ENCODE measurements around the gene CPTP. TPM values are rescaled to one million over a fixed set of nuclear protein-coding genes. Genes with fewer than 3 reads are reported as not detected.

CPTP gene
- total and polyA plus RNA-seq, 2 donors: 6.1 to 17.1 TPM

DNA sequence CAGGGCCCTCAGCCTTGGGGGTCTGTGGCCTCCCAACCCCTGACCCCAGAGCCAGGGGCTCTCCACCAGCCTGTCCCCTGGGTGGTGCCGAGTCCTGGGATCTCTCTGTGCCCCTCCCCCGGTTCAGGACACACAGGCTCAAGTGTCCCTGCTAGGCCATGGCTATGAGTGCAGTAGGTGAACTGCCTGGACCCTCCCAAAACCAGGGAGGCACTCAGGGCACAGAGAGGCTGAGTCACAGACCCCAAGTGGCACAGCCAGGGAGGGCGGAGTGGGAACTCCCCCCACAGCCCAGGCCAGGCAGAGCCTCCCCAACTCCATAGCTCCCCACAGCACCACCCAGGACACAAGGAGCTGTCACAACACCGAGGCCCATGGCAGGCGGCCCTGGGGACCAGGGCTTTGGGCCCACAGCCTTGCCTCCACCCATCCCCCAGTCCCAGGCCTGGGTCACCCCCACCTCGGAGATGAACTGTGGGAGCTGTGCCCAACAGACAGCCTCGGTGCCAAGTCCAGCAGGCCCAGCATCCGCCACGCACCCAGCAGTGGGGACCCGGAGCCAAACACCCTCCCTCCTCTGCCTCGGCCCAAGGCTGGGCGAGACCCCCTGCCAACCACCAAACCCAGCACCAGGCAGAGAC lies 21.4 kb downstream of the CPTP start:
- Histone ChIP-seq H3K4me1 (ENCODE audit: insufficient read depth) (peaks cover 2% of the 10 kb centered on the region), H3K4me3 (ENCODE audit: low read depth, low read length) (no peak overlapping the region), H3K27ac (ENCODE audit: low read depth) (no peak overlapping the region), H3K36me3 (ENCODE audit: insufficient read depth) (no peaks in the 10 kb centered on the region)
- WGBS: 58% methylated on average over 12 of the region's 12 CpGs
- no peak for DNase-seq (ENCODE audit: extremely low spot score)

DNA sequence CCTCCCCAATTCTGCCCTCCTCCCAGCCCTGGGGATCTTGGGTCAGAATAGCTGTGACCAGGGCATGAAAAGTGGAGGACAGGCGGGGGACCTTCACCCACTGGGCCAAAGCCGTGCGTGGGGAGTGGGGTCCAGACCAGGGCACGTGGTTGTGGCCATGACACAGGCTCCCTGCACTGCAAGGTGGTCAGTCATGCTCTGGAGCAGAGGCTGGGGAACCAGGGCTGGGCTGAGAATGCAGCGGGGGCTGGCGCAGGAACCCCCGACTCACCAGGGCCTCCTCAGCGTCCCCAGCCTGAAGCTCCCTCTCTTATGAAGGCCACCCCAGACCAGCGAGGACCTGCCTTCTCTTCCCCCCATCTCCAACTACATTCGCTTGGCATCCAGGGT lies 21.9 kb downstream of the CPTP start:
- 89% methylated on average over 10 of the region's 10 CpGs for WGBS
- peaks cover 2% of the 10 kb centered on the region for H3K4me1 ChIP-seq (ENCODE audit: insufficient read depth)

DNA sequence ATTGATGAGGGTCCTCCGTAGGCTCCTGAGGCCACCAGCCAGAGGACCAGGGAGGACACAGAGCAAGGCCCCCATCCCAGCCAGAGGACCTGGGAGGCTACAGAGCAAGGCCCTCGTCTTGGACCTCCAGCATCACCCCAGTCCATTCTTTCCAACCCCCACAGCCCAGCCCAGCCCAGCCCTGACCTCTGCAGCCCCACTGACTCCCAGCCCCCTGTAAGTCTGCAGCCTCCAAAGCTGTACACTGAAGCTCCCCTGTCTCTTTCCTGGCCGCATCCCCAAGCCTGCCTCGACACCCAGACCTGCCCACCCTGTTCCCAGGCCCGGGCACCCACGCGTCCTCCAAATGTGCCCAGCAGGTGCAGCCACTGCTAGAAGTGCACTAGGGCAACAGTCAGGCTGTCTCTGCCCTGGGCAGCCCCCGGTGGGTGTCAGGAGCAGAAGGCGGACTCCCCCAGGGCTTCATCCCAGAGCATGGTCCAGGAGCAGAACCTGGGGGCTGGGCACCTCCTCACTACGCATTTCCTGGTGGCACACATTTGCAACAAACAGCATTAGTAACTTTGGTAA lies 22.5 kb downstream of the CPTP start:
- H3K4me3 ChIP-seq (ENCODE audit: low read depth, low read length): no peak overlapping the region
- 85% methylated on average over 10 of the region's 10 CpGs for WGBS
- H3K36me3 ChIP-seq (ENCODE audit: insufficient read depth): no peaks in the 10 kb centered on the region
- H3K27ac ChIP-seq (ENCODE audit: low read depth): no peak overlapping the region
- H3K4me1 ChIP-seq (ENCODE audit: insufficient read depth): peaks cover 2% of the 10 kb centered on the region
- no peak for DNase-seq (ENCODE audit: extremely low spot score)

More for the DNA sequence above, 21.9 kb downstream of the CPTP start:
- Histone ChIP-seq H3K36me3 (ENCODE audit: insufficient read depth) (no peaks in the 10 kb centered on the region), H3K27ac (ENCODE audit: low read depth) (no peak overlapping the region), H3K4me3 (ENCODE audit: low read depth, low read length) (no peak overlapping the region)
- DNase-seq (ENCODE audit: extremely low spot score): no peak

DNA sequence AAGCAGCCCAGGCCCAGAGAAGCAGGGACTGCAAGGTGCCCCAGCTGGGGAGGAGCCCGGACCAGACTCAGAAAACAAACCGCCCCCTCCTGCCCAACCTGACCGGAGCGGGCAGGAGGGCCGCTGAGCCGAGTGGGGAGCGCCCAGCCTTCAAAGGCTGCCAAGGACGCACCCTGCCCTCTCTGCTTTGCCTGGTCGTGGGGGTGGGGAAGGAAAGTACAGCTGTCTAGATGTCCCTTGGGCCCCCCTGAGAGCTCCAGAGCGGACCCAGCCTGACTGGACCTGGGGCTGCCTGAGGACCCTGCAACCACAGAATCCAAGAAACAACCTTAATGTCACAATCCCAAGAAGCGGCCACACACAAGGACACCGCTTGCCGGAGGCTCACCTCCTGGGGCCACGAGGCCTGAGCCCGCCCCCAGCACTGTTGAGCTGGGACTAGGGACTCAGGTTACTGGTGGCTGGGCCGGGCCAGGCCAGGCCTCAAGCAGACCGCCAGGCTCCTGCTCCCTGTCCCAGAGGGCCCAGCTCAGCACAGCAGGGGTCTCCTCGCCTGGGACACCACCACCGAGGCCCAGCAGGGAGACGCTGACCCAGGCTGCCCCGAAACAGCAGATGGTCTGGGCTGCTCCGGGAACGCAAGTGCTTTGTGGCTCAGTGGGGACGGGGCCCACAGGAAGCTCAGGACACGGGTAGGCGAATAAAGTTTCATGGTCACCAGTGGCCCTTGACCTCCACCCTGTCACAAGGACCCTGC lies 23.2 kb downstream of the CPTP start:
- no peak for DNase-seq (ENCODE audit: extremely low spot score)
- H3K4me1 ChIP-seq (ENCODE audit: insufficient read depth): peaks cover 2% of the 10 kb centered on the region
- H3K36me3 ChIP-seq (ENCODE audit: insufficient read depth): no peaks in the 10 kb centered on the region
- 32% methylated on average over 26 of the region's 26 CpGs for WGBS
- peak overlapping the region; percentile 47 for H3K27ac ChIP-seq (ENCODE audit: low read depth)
- H3K4me3 ChIP-seq (ENCODE audit: low read depth, low read length): peak overlapping the region; percentile 86

DNA sequence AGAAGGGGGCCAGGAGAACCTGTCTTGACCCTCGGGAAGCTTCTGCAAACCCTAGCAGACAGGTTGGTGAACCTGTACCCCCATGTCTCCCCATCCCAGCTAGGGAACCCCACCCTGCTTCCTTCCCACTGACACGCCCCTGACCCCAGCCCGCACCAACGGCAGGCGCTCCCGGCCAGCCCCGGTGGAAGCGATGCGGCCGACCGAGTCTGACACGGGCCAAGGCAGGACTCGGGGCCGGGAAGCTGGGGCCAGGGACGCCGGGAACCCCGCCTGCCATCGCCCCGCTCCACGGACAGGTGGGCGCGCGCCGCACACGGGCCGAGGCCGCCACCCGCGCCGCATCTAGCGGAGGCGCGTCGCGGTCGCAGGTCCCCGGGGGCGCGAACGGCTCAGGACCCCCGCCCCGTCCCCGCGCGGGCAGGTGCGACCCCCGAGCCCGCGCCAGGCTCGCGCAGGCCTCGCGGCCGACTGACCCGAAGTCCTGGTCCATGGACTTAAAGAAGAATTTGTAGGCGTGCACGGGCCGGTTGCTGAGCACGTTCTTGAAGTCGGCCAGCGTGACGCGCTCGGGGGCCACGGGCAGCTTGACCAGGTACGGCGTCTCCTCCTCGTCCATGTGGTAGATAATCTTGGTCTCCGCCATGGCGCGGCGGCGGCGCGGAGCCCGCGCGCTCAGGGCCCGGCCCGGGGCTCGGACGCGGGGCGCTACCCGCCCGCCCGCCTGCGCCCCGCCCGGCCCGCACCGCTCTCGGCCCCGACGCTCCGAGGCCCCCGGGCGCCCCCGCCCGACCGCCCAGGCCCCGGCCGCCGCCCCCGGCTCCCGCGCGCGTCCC lies 24.0 kb downstream of the CPTP start:
- Histone ChIP-seq H3K4me1 (ENCODE audit: insufficient read depth) (peaks cover 2% of the 10 kb centered on the region), H3K36me3 (ENCODE audit: insufficient read depth) (no peaks in the 10 kb centered on the region), H3K27ac (ENCODE audit: low read depth) (peak overlapping the region; percentile 27), H3K4me3 (ENCODE audit: low read depth, low read length) (peak overlapping the region; percentile 86)
- under 1% methylated on average over 109 of the region's 109 CpGs for WGBS
- no peak for DNase-seq (ENCODE audit: extremely low spot score)

DNA sequence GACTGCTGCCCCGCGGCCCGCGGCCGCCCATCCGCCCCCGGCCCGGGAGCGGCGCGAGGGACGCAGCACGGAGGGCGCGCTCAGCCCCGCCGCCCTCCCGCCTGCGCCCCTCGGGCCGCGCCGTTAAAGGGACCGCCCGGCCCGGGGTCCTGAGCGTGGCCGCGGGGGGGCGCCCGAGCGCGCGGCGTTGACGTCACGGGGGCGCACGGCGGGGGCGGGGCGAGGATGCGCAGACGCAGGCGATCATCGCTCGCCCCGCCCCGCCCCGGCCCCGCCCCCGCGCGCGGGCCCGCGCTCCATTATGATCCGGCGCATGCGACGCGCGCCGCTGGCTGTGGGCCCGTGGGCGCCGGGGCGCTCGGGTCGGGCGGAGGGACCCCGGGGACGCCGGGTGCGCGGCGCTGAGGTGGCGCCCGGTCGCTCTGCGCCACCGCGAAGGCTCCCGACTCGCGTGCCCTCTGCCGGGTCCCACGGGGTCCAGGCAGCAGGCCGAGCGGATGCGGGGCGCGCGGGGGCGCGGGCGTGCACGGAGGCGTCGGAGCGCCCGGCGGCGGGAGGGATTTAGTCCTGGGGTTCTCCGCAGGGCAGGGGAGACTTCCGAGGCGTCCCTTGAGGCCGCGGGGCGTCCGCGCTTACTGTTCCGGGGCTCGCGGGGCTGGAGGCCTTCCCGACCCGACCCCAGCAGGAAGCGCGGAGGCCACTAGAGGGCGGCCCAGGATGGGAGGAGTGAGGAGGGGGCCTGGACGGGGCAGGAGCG lies 24.8 kb downstream of the CPTP start, which contains the start of gene DVL1:
Gene DVL1, minus strand, starts transcription at position 163 of the 757 bp plus-strand sequence. CDS start 353 bp downstream, outside the sequence.
- H3K27ac ChIP-seq (ENCODE audit: low read depth): peak within 1 kb of the TSS; percentile 86
- WGBS: under 1% methylated on average over 120 of the region's 122 CpGs
- no peaks in the 10 kb centered on the region for H3K36me3 ChIP-seq (ENCODE audit: insufficient read depth)
- H3K4me3 ChIP-seq (ENCODE audit: low read depth, low read length): peak within 1 kb of the TSS; percentile 86
- H3K4me1 ChIP-seq (ENCODE audit: insufficient read depth): peaks cover 2% of the 10 kb centered on the region
- no peak for DNase-seq (ENCODE audit: extremely low spot score)

DNA sequence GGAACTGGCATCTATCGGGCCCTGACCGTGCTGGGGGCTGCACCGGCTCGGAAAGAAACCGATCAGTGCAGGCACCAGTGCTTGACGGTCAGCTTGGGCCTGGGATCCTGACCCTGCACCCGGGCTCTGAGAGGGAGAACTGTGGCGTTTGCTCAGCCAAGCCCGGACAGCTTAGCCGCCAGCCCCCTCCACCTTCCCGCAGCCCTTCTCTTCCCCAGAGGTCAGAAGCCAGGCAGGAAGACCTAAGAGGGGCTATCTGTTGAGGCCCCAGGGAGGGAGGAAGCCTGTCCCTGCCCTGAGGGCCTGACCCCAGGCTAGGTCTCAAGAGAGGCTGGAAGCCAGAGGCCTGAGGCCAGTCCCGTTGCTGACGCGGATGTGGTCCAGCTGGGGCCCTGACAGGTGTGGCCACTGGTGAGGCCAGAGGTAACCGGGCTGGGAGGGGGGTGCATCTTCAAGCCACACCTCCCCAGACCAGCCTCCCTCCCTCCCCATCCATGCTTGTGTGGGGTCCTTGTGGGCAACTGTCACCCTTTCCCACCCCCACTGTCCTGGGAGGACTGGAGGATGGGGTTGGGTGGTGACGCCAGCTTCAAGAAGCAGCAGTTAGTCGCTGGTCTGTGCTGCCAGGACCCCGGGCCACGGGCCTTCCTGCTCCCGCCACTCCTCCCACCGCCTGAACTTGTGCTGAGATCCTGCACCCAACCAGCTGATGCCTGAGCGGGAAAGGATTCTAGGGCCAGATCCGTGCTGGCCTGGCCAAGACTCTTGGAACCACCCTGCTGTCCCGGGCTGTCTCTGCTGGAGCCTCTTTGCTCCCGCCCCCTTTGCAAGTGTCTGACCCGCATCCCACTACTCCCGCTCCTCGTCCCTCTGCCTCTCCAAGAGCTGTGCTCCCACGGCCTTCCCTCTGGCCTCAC lies 27.2 kb downstream of the CPTP start:
- WGBS: 38% methylated on average over 29 of the region's 29 CpGs
- H3K36me3 ChIP-seq (ENCODE audit: insufficient read depth): no peaks in the 10 kb centered on the region
- no peak overlapping the region for H3K27ac ChIP-seq (ENCODE audit: low read depth)
- H3K4me3 ChIP-seq (ENCODE audit: low read depth, low read length): no peak overlapping the region
- no peak for DNase-seq (ENCODE audit: extremely low spot score)
- peaks cover 2% of the 10 kb centered on the region for H3K4me1 ChIP-seq (ENCODE audit: insufficient read depth)

DNA sequence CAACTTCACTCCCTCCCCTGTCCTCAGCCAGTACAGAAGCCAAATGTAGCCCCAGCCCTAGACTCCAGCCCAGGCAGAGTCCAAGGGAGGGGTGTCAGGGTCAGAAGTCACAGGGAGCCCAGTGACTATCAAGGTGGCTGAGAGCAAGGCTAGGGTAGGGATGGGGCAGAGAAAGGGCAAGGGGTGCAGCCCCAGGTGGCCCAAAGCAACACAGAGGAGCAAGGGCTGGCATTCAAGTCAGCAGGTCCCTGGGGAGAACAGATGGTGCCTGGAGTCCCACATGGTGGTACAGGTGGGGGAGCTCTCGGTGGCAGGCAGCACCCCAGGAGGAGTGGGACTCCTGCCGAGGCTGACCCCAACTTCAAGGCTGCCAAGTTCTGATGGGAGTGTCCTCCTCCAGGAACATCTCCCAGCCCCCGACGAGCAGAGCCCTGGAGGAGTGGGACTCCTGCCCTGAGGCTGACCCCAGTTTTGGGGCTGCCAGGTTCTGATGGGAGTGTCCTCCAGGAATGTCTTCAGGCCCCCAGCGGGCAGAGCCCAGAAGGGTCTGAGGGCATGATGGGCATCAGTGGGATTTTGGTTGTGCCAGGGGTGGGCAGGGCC lies 28.3 kb downstream of the CPTP start:
- DNase-seq (ENCODE audit: extremely low spot score): no peak
- Histone ChIP-seq H3K4me1 (ENCODE audit: insufficient read depth) (peaks cover 2% of the 10 kb centered on the region), H3K27ac (ENCODE audit: low read depth) (no peak overlapping the region), H3K36me3 (ENCODE audit: insufficient read depth) (no peaks in the 10 kb centered on the region), H3K4me3 (ENCODE audit: low read depth, low read length) (no peak overlapping the region)
- WGBS: 32% methylated on average over 5 of the region's 5 CpGs

DNA sequence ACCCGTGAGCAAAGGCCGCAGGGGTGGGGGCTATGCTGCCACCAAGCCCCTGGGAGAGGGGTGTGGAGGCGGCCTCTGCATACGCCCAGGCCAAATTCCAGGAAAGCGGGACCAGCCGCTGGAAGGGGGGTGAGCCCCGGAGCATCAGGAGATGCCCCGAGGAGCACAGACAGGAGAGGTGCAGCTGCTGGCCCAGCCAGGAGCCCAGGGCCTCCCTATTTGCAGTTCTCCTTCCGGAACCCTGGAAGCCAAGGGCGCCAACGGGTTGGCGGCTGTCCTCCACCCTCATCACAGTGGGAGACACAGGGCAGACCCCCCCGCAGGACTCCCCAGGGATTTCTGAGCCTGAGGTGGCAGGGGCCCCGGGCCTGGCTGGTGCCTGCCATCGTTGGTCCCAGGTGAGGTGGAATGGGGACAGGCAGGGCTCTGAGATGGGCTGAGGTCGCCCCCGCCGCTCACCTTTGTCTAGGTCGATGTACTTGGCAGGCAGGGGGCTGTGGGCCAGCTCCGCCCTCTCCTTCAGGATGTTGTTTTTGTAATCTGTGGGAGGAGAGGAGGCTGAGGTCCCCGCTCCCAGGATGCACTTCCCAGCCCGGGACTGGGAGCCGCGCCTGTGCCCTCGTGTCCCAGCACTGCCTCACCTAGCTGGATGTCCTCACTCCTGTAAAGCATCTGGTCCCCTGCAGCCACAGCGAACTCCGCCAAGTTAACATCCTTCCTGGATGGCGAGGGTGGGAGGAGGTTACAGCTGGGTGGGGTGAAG lies 29.0 kb downstream of the CPTP start:
- H3K4me3 ChIP-seq (ENCODE audit: low read depth, low read length): no peak overlapping the region
- H3K36me3 ChIP-seq (ENCODE audit: insufficient read depth): no peaks in the 10 kb centered on the region
- whole genome bisulfite sequencing: 61% methylated on average over 28 of the region's 28 CpGs
- DNase-seq (ENCODE audit: extremely low spot score): no peak
- H3K4me1 ChIP-seq (ENCODE audit: insufficient read depth): peaks cover 2% of the 10 kb centered on the region
- no peak overlapping the region for H3K27ac ChIP-seq (ENCODE audit: low read depth)

DNA sequence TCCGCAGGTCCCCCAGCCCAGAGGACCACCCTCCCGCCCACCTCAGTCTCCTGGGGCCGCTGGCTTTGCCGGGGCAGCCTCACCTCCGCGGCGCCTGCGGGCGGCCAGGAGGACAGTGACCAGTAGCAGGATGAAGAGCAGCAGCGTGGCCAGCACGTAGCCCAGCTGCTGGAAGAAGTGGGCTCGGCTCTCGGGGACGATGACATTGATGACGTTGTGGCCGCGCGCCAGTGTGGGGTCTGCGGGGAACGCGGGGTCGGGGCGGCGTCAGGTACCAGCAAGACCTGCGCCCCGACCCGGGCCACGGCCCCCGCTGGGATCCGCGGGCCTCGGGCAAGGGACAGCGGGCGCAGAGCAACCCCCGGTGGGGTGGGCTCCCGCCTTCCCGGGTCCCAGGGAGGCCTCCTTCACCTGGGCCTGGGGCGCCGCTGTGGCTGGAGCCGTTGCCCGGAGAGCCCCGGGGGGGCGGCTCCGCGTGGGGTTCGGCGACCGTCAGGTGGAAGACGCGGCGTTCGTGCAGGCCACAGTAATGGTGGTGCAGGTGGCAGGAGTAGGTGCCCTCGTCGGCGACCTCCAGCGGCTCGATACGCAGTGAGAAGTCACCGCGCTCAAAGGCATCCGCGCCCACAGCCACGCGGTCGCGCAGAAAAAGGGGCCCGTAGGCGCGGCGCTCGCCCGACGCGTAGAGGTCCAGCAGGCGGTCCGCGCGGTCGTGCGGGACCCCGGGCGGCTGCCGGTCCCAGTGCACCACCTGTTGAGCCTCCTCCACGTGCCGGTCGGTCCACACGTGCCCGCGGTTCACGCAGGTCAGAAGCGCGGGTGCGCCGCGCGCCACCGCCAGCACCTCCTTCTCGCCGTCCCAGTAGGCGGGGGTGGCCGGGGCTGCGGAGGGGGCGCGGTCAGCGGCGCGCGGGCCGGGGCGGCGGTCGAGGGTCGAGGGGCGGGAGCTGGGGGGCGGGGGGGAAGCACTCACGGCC lies 30.0 kb downstream of the CPTP start:
- no peak overlapping the region for H3K27ac ChIP-seq (ENCODE audit: low read depth)
- 56% methylated on average over 116 of the region's 116 CpGs for WGBS
- peak overlapping the region; percentile 36 for H3K4me3 ChIP-seq (ENCODE audit: low read depth, low read length)
- no peak for DNase-seq (ENCODE audit: extremely low spot score)
- no peaks in the 10 kb centered on the region for H3K36me3 ChIP-seq (ENCODE audit: insufficient read depth)
- H3K4me1 ChIP-seq (ENCODE audit: insufficient read depth): peaks cover 2% of the 10 kb centered on the region

All from urinary bladder (tissue), 4 donors.